Stimulated activated memory B cell treated with anti-CD40 and anti-IgM and Interleukin-4, amounts not matched to agents 10 μg/mL and 1 μg/mL and 100 μg/mL, for 72 hours (primary cell): Measurements from ENCODE around the gene LMO3.

Experiments used
- ATAC-seq: fragments of 150-1000 bp; cut with Tn5 transposase; 2 replicates; pipeline ENCODE4 v1.10.0; 2021
- H3K27ac Mint-ChIP-seq: one replicate; pipeline ENCODE4 v1.8.0; 2022; ENCODE audit warnings: mild to moderate bottlenecking, mixed read lengths
- H3K27me3 Mint-ChIP-seq: one replicate; pipeline ENCODE4 v1.8.0; 2022; ENCODE audit warnings: mixed read lengths
- H3K36me3 Mint-ChIP-seq: one replicate; pipeline ENCODE4 v1.8.0; 2022; ENCODE audit warnings: mixed read lengths
- H3K4me1 Mint-ChIP-seq: one replicate; pipeline ENCODE4 v1.8.0; 2022; ENCODE audit warnings: mixed read lengths
- H3K4me3 Mint-ChIP-seq: one replicate; pipeline ENCODE4 v1.8.0; 2022; ENCODE audit warnings: mild to moderate bottlenecking, moderate library complexity, mixed read lengths
- H3K9me3 Mint-ChIP-seq: one replicate; pipeline ENCODE4 v1.8.0; 2022; ENCODE audit warnings: mixed read lengths

LMO3 gene

DNA sequence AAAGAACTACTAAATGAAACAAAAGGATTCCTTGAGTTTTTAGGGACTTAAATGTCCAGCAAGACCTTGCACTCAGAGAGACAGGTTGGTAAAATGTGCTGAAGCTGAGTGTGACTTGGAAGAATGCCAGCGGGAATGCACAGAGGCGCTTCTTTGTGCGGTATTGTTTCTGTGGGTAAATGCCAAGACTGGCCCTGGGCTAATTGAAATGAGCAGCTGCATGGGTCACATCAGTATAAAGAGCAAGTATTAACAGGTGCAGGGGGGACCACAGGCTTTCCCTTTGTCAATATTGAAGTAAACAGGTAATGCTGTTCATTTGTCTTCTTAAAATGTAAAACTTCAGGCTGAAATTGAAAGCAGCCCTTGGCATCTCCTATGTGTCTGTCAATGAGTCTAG is 74.3 kb downstream of the LMO3 start:
- H3K27ac Mint-ChIP-seq, result no peak overlapping the region
- no peak overlapping the region for H3K4me3 Mint-ChIP-seq
- ATAC-seq, result no peak
- H3K27me3 Mint-ChIP-seq, result no peaks in the 10 kb centered on the region
- H3K9me3 Mint-ChIP-seq, result peaks cover 6% of the 10 kb centered on the region
- no peaks in the 10 kb centered on the region for H3K36me3 Mint-ChIP-seq
- no peaks in the 10 kb centered on the region for H3K4me1 Mint-ChIP-seq

- Mint-ChIP-seq H3K36me3 (no peaks in the 10 kb centered on the region), H3K9me3 (no peaks in the 10 kb centered on the region), H3K4me3 (no peak overlapping the region), H3K27ac (no peak overlapping the region), H3K27me3 (no peaks in the 10 kb centered on the region), H3K4me1 (no peaks in the 10 kb centered on the region)
- no peak for ATAC-seq
Measured at GRCh38 chr12:16530268-16530850, 75.6 kb downstream of the LMO3 start.

DNA sequence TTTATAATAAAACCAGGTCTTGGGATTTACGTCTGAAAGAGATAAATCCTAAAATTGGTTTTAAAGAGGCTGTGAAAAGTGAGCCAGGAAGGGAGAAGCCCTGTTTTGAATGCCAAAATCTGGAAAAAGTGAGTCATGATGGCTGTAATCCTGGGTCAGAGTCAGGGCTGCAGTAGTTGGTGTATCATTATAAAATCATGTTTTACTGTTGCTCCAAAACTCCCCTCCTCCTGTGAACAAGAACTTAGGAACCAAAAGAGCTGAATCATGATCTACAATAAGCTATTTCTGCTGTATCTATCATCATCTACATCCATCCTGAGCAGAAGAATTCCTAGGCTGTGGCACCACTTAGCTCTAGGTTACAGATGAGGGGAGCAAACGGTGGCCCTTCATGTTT is 79.3 kb downstream of the LMO3 start:
- H3K9me3 Mint-ChIP-seq, result no peaks in the 10 kb centered on the region
- ATAC-seq, result no peak
- H3K4me1 Mint-ChIP-seq, result no peaks in the 10 kb centered on the region
- H3K36me3 Mint-ChIP-seq, result no peaks in the 10 kb centered on the region
- H3K4me3 Mint-ChIP-seq, result no peak overlapping the region
- no peaks in the 10 kb centered on the region for H3K27me3 Mint-ChIP-seq
- no peak overlapping the region for H3K27ac Mint-ChIP-seq

DNA sequence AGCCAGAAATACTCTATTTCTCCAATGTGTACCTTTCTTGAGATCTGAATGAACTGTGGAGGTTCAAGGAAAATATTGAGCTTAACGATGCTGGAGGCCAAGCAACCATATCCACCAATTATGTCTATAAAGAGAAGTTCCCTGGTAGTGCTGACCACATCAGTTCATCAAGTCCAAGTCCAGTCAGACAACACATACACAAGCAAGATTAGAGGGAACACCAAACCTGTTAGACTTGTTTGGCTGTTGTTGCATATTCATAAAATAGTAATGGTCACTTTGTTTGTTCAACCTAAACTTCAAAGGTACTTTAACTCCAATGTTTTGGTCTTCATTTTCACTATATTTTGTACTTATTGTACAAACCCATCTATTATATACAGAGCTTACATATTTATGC is 81.6 kb downstream of the LMO3 start:
- Mint-ChIP-seq H3K36me3 (no peaks in the 10 kb centered on the region), H3K27me3 (no peaks in the 10 kb centered on the region), H3K27ac (no peak overlapping the region), H3K4me1 (no peaks in the 10 kb centered on the region), H3K9me3 (peaks cover 2% of the 10 kb centered on the region), H3K4me3 (no peak overlapping the region)
- no peak for ATAC-seq

- Mint-ChIP-seq H3K27ac (no peak overlapping the region), H3K27me3 (no peaks in the 10 kb centered on the region), H3K4me1 (no peaks in the 10 kb centered on the region), H3K9me3 (peaks cover 2% of the 10 kb centered on the region), H3K4me3 (no peak overlapping the region), H3K36me3 (no peaks in the 10 kb centered on the region)
- no peak for ATAC-seq
Measured at GRCh38 chr12:16523951-16524331, 82.0 kb downstream of the LMO3 start.

GRCh38 chr12:16523284-16523950 is 82.5 kb downstream of the LMO3 start:
- Mint-ChIP-seq H3K27ac (no peak overlapping the region), H3K4me1 (no peaks in the 10 kb centered on the region), H3K4me3 (no peak overlapping the region), H3K27me3 (no peaks in the 10 kb centered on the region), H3K9me3 (peaks cover 2% of the 10 kb centered on the region), H3K36me3 (no peaks in the 10 kb centered on the region)
- ATAC-seq, result no peak

- Mint-ChIP-seq H3K9me3 (peaks cover 5% of the 10 kb centered on the region), H3K4me1 (no peaks in the 10 kb centered on the region), H3K27me3 (no peaks in the 10 kb centered on the region), H3K36me3 (no peaks in the 10 kb centered on the region), H3K4me3 (no peak overlapping the region), H3K27ac (no peak overlapping the region)
- ATAC-seq, result peak; percentile 39
Measured at GRCh38 chr12:16520328-16520727, 85.6 kb downstream of the LMO3 start.

GRCh38 chr12:16515666-16516065 is 90.3 kb downstream of the LMO3 start:
- Mint-ChIP-seq H3K27ac (no peak overlapping the region), H3K27me3 (no peaks in the 10 kb centered on the region), H3K9me3 (peaks cover 5% of the 10 kb centered on the region), H3K4me1 (no peaks in the 10 kb centered on the region), H3K36me3 (no peaks in the 10 kb centered on the region), H3K4me3 (no peak overlapping the region)
- no peak for ATAC-seq

DNA sequence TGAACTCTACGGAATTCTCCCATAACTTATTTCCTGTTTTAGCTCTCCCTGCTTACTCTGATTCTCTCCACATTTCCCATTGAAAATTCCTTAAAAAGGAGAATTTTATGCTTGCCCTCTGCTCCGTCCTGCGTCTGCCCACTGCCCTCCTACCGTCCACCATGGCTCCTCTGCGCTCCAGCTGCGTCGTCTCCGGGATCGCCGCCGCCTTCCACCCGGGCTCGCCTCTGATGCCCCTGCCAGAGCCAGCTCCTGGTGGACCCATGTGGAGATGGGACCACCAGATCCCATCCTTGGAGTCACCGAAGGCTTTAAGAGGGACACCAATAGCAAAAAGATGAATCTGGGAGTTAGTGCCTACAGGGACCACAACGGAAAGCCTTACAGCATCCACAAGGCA is 92.7 kb downstream of the LMO3 start:
- Mint-ChIP-seq H3K27me3 (no peaks in the 10 kb centered on the region), H3K36me3 (no peaks in the 10 kb centered on the region), H3K27ac (no peak overlapping the region), H3K4me3 (no peak overlapping the region), H3K4me1 (no peaks in the 10 kb centered on the region), H3K9me3 (peaks cover 3% of the 10 kb centered on the region)
- no peak for ATAC-seq

DNA sequence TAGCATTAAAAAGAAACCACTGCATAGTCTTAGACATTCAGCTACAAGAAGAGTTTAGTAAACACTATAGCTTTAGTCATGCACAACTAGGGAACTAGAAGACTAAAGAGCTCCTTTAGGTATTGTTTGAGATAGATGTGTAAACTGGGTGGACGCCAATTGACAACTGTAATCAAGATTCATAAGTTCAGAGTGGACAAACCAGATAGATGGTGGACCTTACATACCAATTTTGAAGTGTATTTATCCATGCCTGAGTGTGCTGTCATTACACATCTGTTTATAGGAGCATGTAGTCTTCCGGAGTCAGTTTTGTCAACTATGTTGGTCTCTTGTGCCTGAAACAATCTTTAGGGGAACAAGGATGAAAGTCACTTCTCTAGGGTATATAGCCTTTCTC is 96.6 kb downstream of the LMO3 start:
- H3K36me3 Mint-ChIP-seq, result no peaks in the 10 kb centered on the region
- ATAC-seq, result no peak
- H3K4me3 Mint-ChIP-seq, result no peak overlapping the region
- H3K9me3 Mint-ChIP-seq, result no peaks in the 10 kb centered on the region
- H3K27ac Mint-ChIP-seq, result no peak overlapping the region
- no peaks in the 10 kb centered on the region for H3K27me3 Mint-ChIP-seq
- no peaks in the 10 kb centered on the region for H3K4me1 Mint-ChIP-seq

DNA sequence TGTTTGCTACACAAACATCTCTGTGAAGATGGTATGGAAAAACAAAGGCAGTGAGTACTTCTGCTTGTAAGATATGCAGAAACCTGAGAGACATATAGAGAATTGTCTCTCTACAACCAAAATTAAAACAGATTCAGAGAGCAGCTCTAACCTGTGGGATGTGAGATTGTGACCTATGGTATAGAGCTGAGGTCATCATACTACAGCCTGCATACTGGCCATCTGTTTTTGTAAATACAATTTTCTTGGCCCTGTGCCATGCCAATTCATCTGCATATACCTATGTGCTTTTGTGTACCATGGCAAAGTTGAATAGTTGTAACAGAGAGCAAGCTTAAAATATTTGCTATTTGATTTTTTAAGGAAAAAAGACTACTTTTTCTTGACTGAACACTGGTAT is 99.6 kb downstream of the LMO3 start:
- no peak overlapping the region for H3K27ac Mint-ChIP-seq
- ATAC-seq, result peak; percentile 8
- H3K36me3 Mint-ChIP-seq, result no peaks in the 10 kb centered on the region
- no peaks in the 10 kb centered on the region for H3K4me1 Mint-ChIP-seq
- H3K9me3 Mint-ChIP-seq, result no peaks in the 10 kb centered on the region
- no peaks in the 10 kb centered on the region for H3K27me3 Mint-ChIP-seq
- no peak overlapping the region for H3K4me3 Mint-ChIP-seq

GRCh38 chr12:16504200-16504599 is 101.8 kb downstream of the LMO3 start:
- no peak overlapping the region for H3K27ac Mint-ChIP-seq
- H3K4me1 Mint-ChIP-seq, result no peaks in the 10 kb centered on the region
- no peaks in the 10 kb centered on the region for H3K36me3 Mint-ChIP-seq
- H3K4me3 Mint-ChIP-seq, result no peak overlapping the region
- no peaks in the 10 kb centered on the region for H3K9me3 Mint-ChIP-seq
- H3K27me3 Mint-ChIP-seq, result no peaks in the 10 kb centered on the region
- no peak for ATAC-seq

DNA sequence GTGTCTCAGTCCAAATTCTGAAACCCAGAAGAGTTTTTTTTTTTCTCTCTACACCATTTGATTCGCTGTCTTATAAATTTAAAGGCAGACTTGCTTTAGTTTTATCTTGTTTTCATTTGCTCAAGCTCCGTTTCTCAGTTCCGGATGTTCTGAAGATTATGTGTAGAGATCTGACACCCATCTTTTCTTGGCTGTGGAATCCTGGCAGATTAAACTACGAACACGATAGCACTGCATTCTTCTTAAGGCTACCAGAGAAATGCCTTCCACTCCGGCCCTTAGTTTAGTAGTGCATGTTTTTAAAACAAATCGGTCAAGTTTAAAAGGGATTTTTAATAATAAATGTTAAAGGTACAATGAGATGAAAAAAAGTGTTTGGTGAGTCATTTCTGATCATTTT is 106.4 kb downstream of the LMO3 start:
- Mint-ChIP-seq H3K27ac (no peak overlapping the region), H3K36me3 (no peaks in the 10 kb centered on the region), H3K4me3 (no peak overlapping the region)

More for the DNA sequence above, 106.4 kb downstream of the LMO3 start:
- H3K9me3 Mint-ChIP-seq, result no peaks in the 10 kb centered on the region
- no peak for ATAC-seq
- H3K4me1 Mint-ChIP-seq, result no peaks in the 10 kb centered on the region
- no peaks in the 10 kb centered on the region for H3K27me3 Mint-ChIP-seq
